HG03066 (cell line): ENCODE results near the gene CXCR6.

ENCODE experiments used
- ATAC-seq: cut with Tn5 transposase; IDR thresholded peaks from one replicate; pipeline ENCODE4 v1.9.1; 2021; ENCODE audit warnings: low read depth; ENCODE audit not compliant: unreplicated experiment

CXCR6 gene

GRCh38 chr3:45943207-45943846, at the start of gene CXCR6:
TSS of gene CXCR6 (plus strand) at chr3:45943464. CDS start at chr3:45946482, 3,018 bp downstream.
- no peak for ATAC-seq

GRCh38 chr3:45894015-45894414, 49.2 kb upstream of the CXCR6 start:
- no peak for ATAC-seq

GRCh38 chr3:45895686-45896468, 47.4 kb upstream of the CXCR6 start:
- no peak for ATAC-seq

- ATAC-seq: no peak
These were observed 46.3 kb upstream of the CXCR6 start for GRCh38 chr3:45896956-45897355.

GRCh38 chr3:45904931-45905330, 38.3 kb upstream of the CXCR6 start:
- no peak for ATAC-seq

- no peak for ATAC-seq
These were observed 37.5 kb upstream of the CXCR6 start for GRCh38 chr3:45905755-45906154.

- no peak for ATAC-seq
These were observed 36.4 kb upstream of the CXCR6 start for GRCh38 chr3:45906681-45907407.

- no peak for ATAC-seq
These were observed 35.2 kb upstream of the CXCR6 start for GRCh38 chr3:45907769-45908705.

- ATAC-seq: no peak
These were observed 34.5 kb upstream of the CXCR6 start for GRCh38 chr3:45908761-45909160.

GRCh38 chr3:45909542-45909941, 33.7 kb upstream of the CXCR6 start:
- no peak for ATAC-seq

- no peak for ATAC-seq
These were observed 32.4 kb upstream of the CXCR6 start for GRCh38 chr3:45910892-45911291.

GRCh38 chr3:45911511-45912226, 31.6 kb upstream of the CXCR6 start:
- no peak for ATAC-seq

GRCh38 chr3:45912435-45912834, 30.8 kb upstream of the CXCR6 start:
- no peak for ATAC-seq

- no peak for ATAC-seq
These were observed 28.8 kb upstream of the CXCR6 start for GRCh38 chr3:45914362-45915058.

GRCh38 chr3:45915059-45915439, 28.2 kb upstream of the CXCR6 start:
- no peak for ATAC-seq

GRCh38 chr3:45915518-45916231, 27.6 kb upstream of the CXCR6 start:
- ATAC-seq: peak; percentile 86

- ATAC-seq: no peak
These were observed 25.9 kb upstream of the CXCR6 start for GRCh38 chr3:45917146-45917898.
